DOHH2 (cell line): Measurements from ENCODE around the gene KIAA0930.

ENCODE experiments used
- H3F3A ChIP-seq: fragments of 200-600 bp; sonication (generic), shearing (Covaris generic); 2 replicates; pipeline ENCODE4 v1.6.0; 2016; ENCODE audit warnings: antibody characterized with exemption, mild to moderate bottlenecking; ENCODE audit not compliant: control insufficient read depth, insufficient read depth
- H3K27ac ChIP-seq: fragments of 200-600 bp; sonication (generic); 2 replicates; pipeline ENCODE4 v1.5.1; 2014; ENCODE audit warnings: low read depth, mild to moderate bottlenecking, low read length, moderate library complexity
- H3K27me3 ChIP-seq: fragments of 200-600 bp; sonication (generic); 2 replicates; pipeline ENCODE4 v1.6.1; 2014; ENCODE audit warnings: mild to moderate bottlenecking, low read length, mixed read lengths; ENCODE audit not compliant: control insufficient read depth
- H3K36me3 ChIP-seq: fragments of 200-600 bp; sonication (generic); 2 replicates; pipeline ENCODE4 v1.6.1; 2014; ENCODE audit warnings: mild to moderate bottlenecking, low read length, moderate library complexity, mixed read lengths; ENCODE audit not compliant: control insufficient read depth
- H3K4me1 ChIP-seq: fragments of 200-600 bp; sonication (generic); 2 replicates; pipeline ENCODE4 v1.6.1; 2014; ENCODE audit warnings: mild to moderate bottlenecking, low read length, mixed read lengths; ENCODE audit not compliant: control insufficient read depth
- H3K4me2 ChIP-seq: fragments of 200-600 bp; sonication (generic); 2 replicates; pipeline ENCODE4 v1.6.0; 2014; ENCODE audit warnings: mild to moderate bottlenecking, low read length, moderate library complexity
- H3K4me3 ChIP-seq: fragments of 200-600 bp; sonication (generic); 2 replicates; pipeline ENCODE4 v1.5.1; 2014; ENCODE audit warnings: mild to moderate bottlenecking, low read length, mixed read lengths
- H3K79me2 ChIP-seq: fragments of 200-600 bp; sonication (generic); 2 replicates; pipeline ENCODE4 v1.6.1; 2014; ENCODE audit warnings: mild to moderate bottlenecking, low read length, mixed read lengths; ENCODE audit not compliant: control insufficient read depth
- H3K9me2 ChIP-seq: fragments of 200-600 bp; sonication (generic); replicated peaks from 2 replicates; pipeline ENCODE4 v1.6.1; 2014; ENCODE audit warnings: mild to moderate bottlenecking, low read length, mixed read lengths; ENCODE audit not compliant: control insufficient read depth
- H3K9me3 ChIP-seq: fragments of 200-600 bp; sonication (generic); 2 replicates; pipeline ENCODE4 v1.6.1; 2014; ENCODE audit warnings: antibody characterized with exemption, low read length, mixed read lengths; ENCODE audit not compliant: control insufficient read depth, insufficient read depth
- H4K20me1 ChIP-seq: fragments of 200-600 bp; sonication (generic); 2 replicates; pipeline ENCODE4 v1.6.0; 2014; ENCODE audit warnings: low read depth, mild to moderate bottlenecking, antibody characterized with exemption, low read length, moderate library complexity; ENCODE audit not compliant: control insufficient read depth, insufficient read depth
- CTCF ChIP-seq: fragments of 200-600 bp; sonication (generic); IDR thresholded peaks from one replicate; pipeline ENCODE4 v1.5.1; 2014; ENCODE audit warnings: antibody characterized with exemption, mild to moderate bottlenecking, low read depth, low read length; ENCODE audit not compliant: poor library complexity, severe bottlenecking
- EZH2phosphoT487 ChIP-seq: fragments of 200-600 bp; sonication (generic); IDR thresholded peaks from 2 replicates; pipeline ENCODE4 v1.6.1; 2017; ENCODE audit warnings: borderline replicate concordance, mild to moderate bottlenecking, antibody characterized with exemption, low read length, moderate library complexity, mixed read lengths

KIAA0930 gene

DNA sequence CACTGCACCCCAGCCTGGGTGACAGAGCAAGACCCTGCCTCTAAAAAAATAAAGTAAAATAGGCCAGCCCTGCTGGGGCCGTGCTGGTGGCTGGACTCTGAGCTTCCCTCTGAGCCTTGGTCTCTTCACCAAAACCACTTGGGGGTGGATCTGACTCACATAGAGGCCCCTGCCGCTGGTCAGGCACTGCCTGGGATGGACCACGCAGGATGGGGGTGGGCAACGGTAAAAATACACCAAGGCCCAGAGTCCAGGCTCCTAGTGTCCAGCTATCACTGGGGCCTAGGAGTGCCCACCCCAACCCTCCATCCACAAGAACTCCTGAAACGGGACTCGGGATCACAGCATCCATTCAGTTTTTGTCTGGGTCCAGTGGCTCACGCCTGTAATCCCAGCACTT, 31.8 kb upstream of the KIAA0930 start:
- no peaks in the 10 kb centered on the region for H3K79me2 ChIP-seq
- no peaks in the 10 kb centered on the region for H3K9me3 ChIP-seq
- H3K4me2 ChIP-seq = no peak overlapping the region
- H3K4me3 ChIP-seq = no peak overlapping the region
- H3K4me1 ChIP-seq = peaks cover 12% of the 10 kb centered on the region
- H3K36me3 ChIP-seq = no peaks in the 10 kb centered on the region
- peaks cover 3% of the 10 kb centered on the region for H3F3A ChIP-seq
- H3K27ac ChIP-seq = no peak overlapping the region
- H4K20me1 ChIP-seq = no peaks in the 10 kb centered on the region
- TF ChIP-seq EZH2phosphoT487 (no peak), CTCF (no peak)
- H3K9me2 ChIP-seq = no peaks in the 10 kb centered on the region
- H3K27me3 ChIP-seq = peaks cover 24% of the 10 kb centered on the region

DNA sequence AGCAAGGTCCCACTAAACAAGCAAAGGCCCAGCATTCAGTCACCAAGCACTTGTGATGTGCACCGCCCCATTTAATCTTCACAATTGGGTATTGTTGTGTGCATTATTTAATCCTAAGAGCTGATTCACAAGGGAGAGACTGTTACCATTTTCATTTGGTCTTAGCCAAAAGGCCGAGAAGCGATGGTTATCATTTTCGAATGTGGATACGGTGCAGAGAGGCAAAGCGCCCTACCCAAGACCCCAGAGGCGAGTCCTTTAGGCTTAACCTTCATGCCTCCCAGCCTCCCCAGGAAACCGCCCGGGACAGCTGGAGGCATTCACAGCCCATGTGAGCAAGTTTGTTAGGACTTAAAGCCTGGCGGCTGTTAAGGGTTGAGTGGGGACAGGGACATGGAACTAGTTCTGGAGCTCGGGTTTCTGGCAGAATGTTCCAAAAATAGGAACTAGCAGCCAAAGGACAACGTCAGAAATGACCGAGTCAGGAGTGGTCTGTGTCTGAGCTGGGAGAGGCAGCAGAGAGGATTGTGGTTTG, 31.0 kb upstream of the KIAA0930 start:
- H3K9me2 ChIP-seq = no peaks in the 10 kb centered on the region
- H3K4me1 ChIP-seq = peaks cover 14% of the 10 kb centered on the region
- no peak overlapping the region for H3K4me3 ChIP-seq
- no peak for TF ChIP-seq CTCF
- no peak for TF ChIP-seq EZH2phosphoT487
- H3K9me3 ChIP-seq = no peaks in the 10 kb centered on the region
- H3K27me3 ChIP-seq = peaks cover 26% of the 10 kb centered on the region
- H3F3A ChIP-seq = peaks cover 5% of the 10 kb centered on the region
- H3K27ac ChIP-seq = no peak overlapping the region
- no peaks in the 10 kb centered on the region for H3K36me3 ChIP-seq
- H3K4me2 ChIP-seq = no peak overlapping the region
- H3K79me2 ChIP-seq = no peaks in the 10 kb centered on the region
- no peaks in the 10 kb centered on the region for H4K20me1 ChIP-seq

DNA sequence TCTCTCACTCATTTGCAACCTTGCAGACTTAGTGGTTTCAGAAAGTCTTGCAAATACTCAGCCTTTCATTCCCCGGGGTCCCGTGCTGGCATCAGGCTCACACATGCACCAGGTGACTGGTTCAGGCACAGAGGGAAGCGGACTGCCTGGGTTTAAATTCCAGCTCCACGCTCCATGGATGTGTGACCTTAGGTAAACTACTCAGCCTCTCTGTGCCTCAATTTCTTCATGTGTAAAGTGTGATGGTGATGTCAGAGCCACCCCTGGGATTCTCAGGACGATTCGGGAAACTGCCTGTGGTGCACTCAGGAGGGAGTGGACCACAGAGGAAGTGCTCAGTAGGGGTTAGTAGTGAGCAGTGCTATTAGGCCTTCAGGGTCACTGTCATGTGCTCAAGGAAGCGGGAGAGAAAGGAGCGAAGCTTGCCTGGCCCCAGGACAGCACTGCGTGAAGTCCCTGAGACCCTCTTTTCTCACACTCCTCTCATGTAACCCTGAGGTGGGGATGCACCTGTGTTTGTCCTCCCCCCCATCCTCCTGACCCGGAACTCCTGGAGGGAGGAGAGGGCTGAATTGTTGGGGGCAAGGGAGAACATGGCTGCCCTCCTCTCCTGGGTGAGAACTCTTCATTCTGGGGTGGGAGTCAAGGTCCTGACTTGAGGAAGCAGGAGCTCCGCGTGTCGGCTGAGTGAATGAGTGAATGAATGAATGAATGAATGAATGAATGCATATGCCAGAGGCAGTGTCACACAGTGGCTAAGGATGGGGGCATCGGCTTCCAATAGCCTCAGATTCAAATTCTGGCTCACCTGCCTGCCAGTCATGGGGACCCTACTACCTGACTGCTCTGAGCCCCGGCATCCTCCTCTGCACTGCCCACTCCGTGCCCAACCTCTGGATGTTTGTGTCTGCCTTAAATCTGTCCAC, 29.7 kb upstream of the KIAA0930 start:
- Histone ChIP-seq H3K9me3 (no peaks in the 10 kb centered on the region), H4K20me1 (no peaks in the 10 kb centered on the region), H3K36me3 (no peaks in the 10 kb centered on the region), H3K9me2 (no peaks in the 10 kb centered on the region), H3K27ac (no peak overlapping the region), H3K4me1 (peaks cover 16% of the 10 kb centered on the region), H3K4me3 (no peak overlapping the region), H3K27me3 (peaks cover 27% of the 10 kb centered on the region), H3F3A (peaks cover 9% of the 10 kb centered on the region), H3K4me2 (no peak overlapping the region), H3K79me2 (no peaks in the 10 kb centered on the region)
- TF ChIP-seq EZH2phosphoT487 (no peak), CTCF (no peak)
